Right lobe of liver (tissue), 4 donors: ENCODE data around the gene KCTD18.

ENCODE experiments used
- POLR2A ChIP-seq: fragments of 450-650 bp; IDR thresholded peaks from one replicate; pipeline ENCODE4 v1.6.1; 2017; ENCODE audit warnings: antibody characterized with exemption, mild to moderate bottlenecking
- TF ChIP-seq, protein P1 (sequence below), 4 donors: fragments of 200-600 bp in 3 of 4; fragments of 450-650 bp in 1 of 4; IDR thresholded peaks; one replicate each; pipeline versions ENCODE4 v1.5.1 to v1.8.0; 2016 to 2022; ENCODE audit warnings: antibody characterized with exemption in 4 of 4, mild to moderate bottlenecking in 2 of 4
- donor health status: DM: no; HTN: no; CAD: no.
- donor health status: DM: no; HTN: no; CAD: no.
- donor health status: DM: no; HTN: yes; CAD: no.

GRCh38 chr2:200509235-200509611 lies 645 bp downstream of the KCTD18 start:
- TF ChIP-seq, protein P1, sequence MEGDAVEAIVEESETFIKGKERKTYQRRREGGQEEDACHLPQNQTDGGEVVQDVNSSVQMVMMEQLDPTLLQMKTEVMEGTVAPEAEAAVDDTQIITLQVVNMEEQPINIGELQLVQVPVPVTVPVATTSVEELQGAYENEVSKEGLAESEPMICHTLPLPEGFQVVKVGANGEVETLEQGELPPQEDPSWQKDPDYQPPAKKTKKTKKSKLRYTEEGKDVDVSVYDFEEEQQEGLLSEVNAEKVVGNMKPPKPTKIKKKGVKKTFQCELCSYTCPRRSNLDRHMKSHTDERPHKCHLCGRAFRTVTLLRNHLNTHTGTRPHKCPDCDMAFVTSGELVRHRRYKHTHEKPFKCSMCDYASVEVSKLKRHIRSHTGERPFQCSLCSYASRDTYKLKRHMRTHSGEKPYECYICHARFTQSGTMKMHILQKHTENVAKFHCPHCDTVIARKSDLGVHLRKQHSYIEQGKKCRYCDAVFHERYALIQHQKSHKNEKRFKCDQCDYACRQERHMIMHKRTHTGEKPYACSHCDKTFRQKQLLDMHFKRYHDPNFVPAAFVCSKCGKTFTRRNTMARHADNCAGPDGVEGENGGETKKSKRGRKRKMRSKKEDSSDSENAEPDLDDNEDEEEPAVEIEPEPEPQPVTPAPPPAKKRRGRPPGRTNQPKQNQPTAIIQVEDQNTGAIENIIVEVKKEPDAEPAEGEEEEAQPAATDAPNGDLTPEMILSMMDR (IDR thresholded peaks at IDR 0.05), result no peak
- TF ChIP-seq POLR2A, result no peak
